Neural progenitor cell (in vitro differentiated cells): Measurements from ENCODE around the gene UPF3B. TPM values are rescaled to one million over a fixed set of nuclear protein-coding genes. Genes with fewer than 3 reads are reported as not detected.

ENCODE experiments used
- DNase-seq: peaks from one replicate; pipeline ENCODE4 v3.0.0-alpha.2; 2016; ENCODE audit warnings: low spot score
- H2AFZ ChIP-seq: fragments of 200-600 bp; sonication (generic); replicated peaks from 2 replicates; pipeline ENCODE4 v1.6.1; 2016; ENCODE audit warnings: antibody characterized with exemption
- H3F3A ChIP-seq: fragments of 200-600 bp; sonication (generic); 2 replicates; pipeline ENCODE4 v1.6.1; 2016; ENCODE audit warnings: antibody characterized with exemption, low read depth
- H3K27ac ChIP-seq: fragments of 200-600 bp; sonication (generic); 2 replicates; pipeline ENCODE4 v1.5.1; 2016; ENCODE audit warnings: mild to moderate bottlenecking
- H3K27me3 ChIP-seq: fragments of 200-600 bp; sonication (generic); 2 replicates; pipeline ENCODE4 v1.6.1; 2016; ENCODE audit warnings: mild to moderate bottlenecking, moderate library complexity
- H3K36me3 ChIP-seq: fragments of 200-600 bp; sonication (generic); 2 replicates; pipeline ENCODE4 v1.5.1; 2016
- H3K4me1 ChIP-seq: fragments of 200-600 bp; sonication (generic); 2 replicates; pipeline ENCODE4 v1.6.1; 2016; ENCODE audit warnings: mixed run types
- H3K4me2 ChIP-seq: fragments of 200-600 bp; sonication (generic); 2 replicates; pipeline ENCODE4 v1.6.1; 2016
- H3K4me3 ChIP-seq: fragments of 200-600 bp; sonication (generic); 2 replicates; pipeline ENCODE4 v1.5.1; 2016
- H3K79me2 ChIP-seq: fragments of 200-600 bp; sonication (generic); 2 replicates; pipeline ENCODE4 v1.6.1; 2016; ENCODE audit warnings: low read depth
- H3K9ac ChIP-seq: fragments of 200-600 bp; sonication (generic); 2 replicates; pipeline ENCODE4 v1.6.1; 2016
- H3K9me3 ChIP-seq: fragments of 200-600 bp; sonication (generic); 2 replicates; pipeline ENCODE4 v1.5.1; 2016; ENCODE audit warnings: low read depth
- H4K20me1 ChIP-seq: fragments of 200-600 bp; sonication (generic); 2 replicates; pipeline ENCODE4 v1.6.1; 2016; ENCODE audit warnings: low read depth
- H3K27ac Mint-ChIP-seq: 3 replicates; pipeline ENCODE4 v1.8.0; 2021; ENCODE audit warnings: mixed read lengths
- H3K27me3 Mint-ChIP-seq: 2 replicates; pipeline ENCODE4 v1.8.0; 2022; ENCODE audit warnings: low read depth, mild to moderate bottlenecking, inconsistent platforms, moderate library complexity, mixed read lengths; ENCODE audit not compliant: insufficient read depth
- H3K36me3 Mint-ChIP-seq: 3 replicates; pipeline ENCODE4 v1.8.0; 2021; ENCODE audit warnings: mixed read lengths
- H3K4me1 Mint-ChIP-seq: 3 replicates; pipeline ENCODE4 v1.8.0; 2021; ENCODE audit warnings: mixed read lengths
- H3K4me3 Mint-ChIP-seq: 3 replicates; pipeline ENCODE4 v1.8.0; 2021; ENCODE audit warnings: mild to moderate bottlenecking, moderate library complexity, mixed read lengths
- H3K9me3 Mint-ChIP-seq: 3 replicates; pipeline ENCODE4 v1.8.0; 2020; ENCODE audit warnings: mixed read lengths
- CTCF ChIP-seq: fragments of 200-600 bp; sonication (generic); IDR thresholded peaks from 2 replicates; pipeline ENCODE4 v1.5.1; 2017; ENCODE audit warnings: antibody characterized with exemption, mild to moderate bottlenecking
- EZH2 ChIP-seq: fragments of 200-600 bp; sonication (generic); IDR thresholded peaks from 2 replicates; pipeline ENCODE4 v1.6.1; 2017; ENCODE audit warnings: antibody characterized with exemption, mild to moderate bottlenecking, moderate library complexity
- EZH2phosphoT487 ChIP-seq: fragments of 200-600 bp; sonication (generic); IDR thresholded peaks from 2 replicates; pipeline ENCODE4 v1.6.1; 2017; ENCODE audit warnings: antibody characterized with exemption
- total RNA-seq: library from RNA; depleted of rRNA; stranded (reverse); fragments of >200 nt; gene quantifications from 2 replicates; pipeline ENCODE4 v1.2.3, GENCODE V29; 2015; ENCODE audit warnings: low replicate concordance

UPF3B gene
- total RNA-seq = 12.4 and 21.7 TPM in 2 replicates

GRCh38 chrX:119852382-119853353 lies at the start of gene UPF3B:
TSS of gene UPF3B (minus strand) at chrX:119852963. CDS start at chrX:119852928, 35 bp downstream.
- peaks cover 7% of the 10 kb centered on the region for H3K9me3 Mint-ChIP-seq
- Histone ChIP-seq H3K36me3 (peaks cover 17% of the 10 kb centered on the region), H3K9ac (peak within 1 kb of the TSS; percentile 90), H3F3A (no peaks in the 10 kb centered on the region), H3K9me3 (no peaks in the 10 kb centered on the region), H2AFZ (peak within 1 kb of the TSS; percentile 83), H3K4me1 (no peaks in the 10 kb centered on the region), H3K4me3 (peak within 1 kb of the TSS; percentile 85), H4K20me1 (no peaks in the 10 kb centered on the region), H3K79me2 (peaks cover 33% of the 10 kb centered on the region), H3K4me2 (peak within 1 kb of the TSS; percentile 88), H3K27ac (peak within 1 kb of the TSS; percentile 73), H3K27me3 (no peaks in the 10 kb centered on the region)
- DNase-seq = peak; percentile 98
- H3K27ac Mint-ChIP-seq = peak within 1 kb of the TSS; percentile 98
- peak within 1 kb of the TSS; percentile 87 for H3K4me3 Mint-ChIP-seq
- peaks cover 2% of the 10 kb centered on the region for H3K27me3 Mint-ChIP-seq
- H3K36me3 Mint-ChIP-seq = peaks cover 6% of the 10 kb centered on the region
- H3K4me1 Mint-ChIP-seq = peaks cover 3% of the 10 kb centered on the region
- TF ChIP-seq EZH2 (no peak), EZH2phosphoT487 (no peak), CTCF (no peak)

GRCh38 chrX:119900976-119901375 lies 48.2 kb upstream of the UPF3B start:
- Histone ChIP-seq H3K9me3 (no peaks in the 10 kb centered on the region), H3K36me3 (no peaks in the 10 kb centered on the region), H3K27ac (no peak overlapping the region), H2AFZ (no peak overlapping the region), H3K4me1 (no peaks in the 10 kb centered on the region), H4K20me1 (no peaks in the 10 kb centered on the region), H3K27me3 (no peaks in the 10 kb centered on the region), H3K4me2 (no peak overlapping the region), H3K9ac (no peak overlapping the region), H3K4me3 (no peak overlapping the region), H3K79me2 (no peaks in the 10 kb centered on the region), H3F3A (no peaks in the 10 kb centered on the region)
- no peak for DNase-seq
- H3K27ac Mint-ChIP-seq = no peak overlapping the region
- no peak for TF ChIP-seq CTCF
- no peaks in the 10 kb centered on the region for H3K36me3 Mint-ChIP-seq
- H3K27me3 Mint-ChIP-seq = peaks cover 4% of the 10 kb centered on the region
- H3K4me1 Mint-ChIP-seq = peaks cover 1% of the 10 kb centered on the region
- peaks cover 16% of the 10 kb centered on the region for H3K9me3 Mint-ChIP-seq
- no peak overlapping the region for H3K4me3 Mint-ChIP-seq

GRCh38 chrX:119899125-119899524 lies 46.4 kb upstream of the UPF3B start:
- H2AFZ ChIP-seq = no peak overlapping the region
- Mint-ChIP-seq H3K4me1 (peaks cover 3% of the 10 kb centered on the region), H3K27ac (no peak overlapping the region), H3K27me3 (peaks cover 2% of the 10 kb centered on the region), H3K9me3 (peaks cover 8% of the 10 kb centered on the region), H3K36me3 (no peaks in the 10 kb centered on the region), H3K4me3 (no peak overlapping the region)
- no peak overlapping the region for H3K9ac ChIP-seq
- H3K79me2 ChIP-seq = no peaks in the 10 kb centered on the region
- H3K4me1 ChIP-seq = no peaks in the 10 kb centered on the region
- no peak overlapping the region for H3K4me2 ChIP-seq
- TF ChIP-seq CTCF (no peak), EZH2 (no peak), EZH2phosphoT487 (no peak)
- H3K27ac ChIP-seq = no peak overlapping the region
- no peaks in the 10 kb centered on the region for H4K20me1 ChIP-seq
- no peaks in the 10 kb centered on the region for H3F3A ChIP-seq
- no peak overlapping the region for H3K4me3 ChIP-seq
- H3K36me3 ChIP-seq = no peaks in the 10 kb centered on the region
- no peaks in the 10 kb centered on the region for H3K27me3 ChIP-seq
- no peak for DNase-seq
- no peaks in the 10 kb centered on the region for H3K9me3 ChIP-seq
